Astrocyte (in vitro differentiated cells and primary cell): ENCODE results near the gene ADAMTS3.

Experiments
- CTCF ChIP-seq: IDR thresholded peaks from 2 replicates; pipeline ENCODE4 v1.5.1; 2011; ENCODE audit warnings: low read depth, mild to moderate bottlenecking, inconsistent platforms, low read length, moderate library complexity; ENCODE audit not compliant: insufficient read depth
- EZH2 ChIP-seq: IDR thresholded peaks from 2 replicates; pipeline ENCODE4 v1.6.1; 2012; ENCODE audit warnings: mild to moderate bottlenecking, low read length, inconsistent platforms; ENCODE audit not compliant: insufficient read depth

DNA sequence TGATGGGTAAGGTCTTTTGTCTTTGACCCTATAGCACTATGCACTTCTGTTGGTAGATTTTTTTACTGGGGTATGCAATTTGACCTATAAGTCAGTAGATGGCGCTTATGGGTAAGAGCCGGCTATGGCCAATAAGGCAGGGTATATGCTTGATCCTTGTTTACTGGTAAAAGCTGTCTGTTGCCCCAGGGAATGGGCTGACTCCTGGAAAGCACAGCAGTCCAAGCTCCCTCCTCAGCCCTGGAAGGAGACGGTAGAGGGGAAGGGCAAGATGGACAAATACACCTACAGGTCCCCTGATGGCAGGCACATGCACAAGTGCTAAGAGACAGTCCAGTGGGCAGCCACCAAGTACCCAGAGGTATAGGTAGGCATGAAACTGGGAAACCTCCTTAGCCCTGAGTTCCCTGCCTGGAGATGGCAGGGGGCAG is 63.7 kb downstream of the ADAMTS3 start:
- TF ChIP-seq CTCF (peak; percentile 76), EZH2 (no peak)
